Spleen (tissue), 11 donors: Measurements from ENCODE around the gene RCAN3. TPM values are rescaled to one million over a fixed set of nuclear protein-coding genes. Genes with fewer than 3 reads are reported as not detected.

Source experiments
- DNase-seq: peaks from one replicate; pipeline ENCODE4 v3.0.0-alpha.2; 2020
- H3K27ac ChIP-seq, 8 donors: fragments of 200-600 bp; sonication (generic) in 7 of 8; 1 replicate in 4 of 8; 2 replicates in 4 of 8; pipeline versions ENCODE4 v1.5.0 to v1.8.0; 2016 to 2021; ENCODE audit warnings: inconsistent platforms in 4 of 8, mild to moderate bottlenecking in 4 of 8, moderate library complexity in 1 of 8
- H3K27me3 ChIP-seq, 7 donors: fragments of 200-600 bp; sonication (generic) in 6 of 7; replicated peaks in 1 of 7; 1 replicate in 4 of 7; 2 replicates in 3 of 7; pipeline versions ENCODE4 v1.5.0 to v1.8.0; 2016 to 2021; ENCODE audit warnings: inconsistent platforms in 3 of 7, mild to moderate bottlenecking in 1 of 7
- H3K36me3 ChIP-seq, 6 donors: fragments of 200-600 bp; sonication (generic) in 5 of 6; 1 replicate in 4 of 6; 2 replicates in 2 of 6; pipeline versions ENCODE4 v1.5.0 to v1.8.0; 2016 to 2021; ENCODE audit warnings: inconsistent platforms in 2 of 6
- H3K4me1 ChIP-seq, 6 donors: fragments of 200-600 bp; sonication (generic) in 5 of 6; 1 replicate in 3 of 6; 2 replicates in 3 of 6; pipeline versions ENCODE4 v1.5.0 to v1.8.0; 2016 to 2021; ENCODE audit warnings: inconsistent platforms in 3 of 6
- H3K4me3 ChIP-seq, 8 donors: fragments of 200-600 bp; sonication (generic) in 7 of 8; 1 replicate in 4 of 8; 2 replicates in 4 of 8; pipeline versions ENCODE4 v1.5.0 to v1.8.0; 2016 to 2021; ENCODE audit warnings: inconsistent platforms in 4 of 8, mild to moderate bottlenecking in 4 of 8, moderate library complexity in 2 of 8
- H3K9me3 ChIP-seq, 8 donors: fragments of 200-600 bp; sonication (generic) in 7 of 8; 1 replicate in 4 of 8; 2 replicates in 4 of 8; pipeline versions ENCODE4 v1.5.0 to v1.8.0; 2016 to 2021; ENCODE audit warnings: inconsistent platforms in 4 of 8
- POLR2A ChIP-seq, 3 donors: fragments of 450-650 bp; IDR thresholded peaks; one replicate each; pipeline ENCODE4 v1.5.1; 2017; ENCODE audit warnings: antibody characterized with exemption in 3 of 3, mild to moderate bottlenecking in 1 of 3
- POLR2AphosphoS5 ChIP-seq, 3 donors: sonication (generic); formaldehyde crosslinking; IDR thresholded peaks; one replicate each; pipeline ENCODE4 v1.5.1; 2017; ENCODE audit warnings: antibody characterized with exemption in 3 of 3
- WGBS, 5 donors: extraction: QIAGEN DNeasy Blood & Tissue Kit in 3 of 5; methylation state at CpG; one replicate each; pipeline versions ENCODE4 v1.1.5 to v1.1.7; 2013 to 2018; 5-methylcytosine and 5-hydroxymethylcytosine counted together
- intact Hi-C: fragments of 100-400 bp; cut with DNase I; formaldehyde crosslinking; loops from one replicate; pipeline ENCODE4 v1.15.0; 2023; ENCODE audit warnings: low total_unique reads
- polyA plus RNA-seq, 3 donors: library from polyadenylated mRNA; stranded (reverse); fragments of 200-250 nt; gene quantifications; one replicate each; pipeline ENCODE4 v1.2.1, GENCODE V29; 2013
- total RNA-seq, 7 donors: library from RNA; depleted of rRNA in 3 of 7; stranded (reverse); fragments of >200 nt in 3 of 7; fragmentation: NEBNext Ultra II Directional in 4 of 7; extraction: Animal tissue kit (Norgen Biotek cat#: 25700) in 4 of 7; gene quantifications; one replicate each; pipeline versions ENCODE4 v1.1.0 to v1.2.1, GENCODE V29; 2016 to 2021
- TF ChIP-seq, protein P1 (sequence below), 11 experiments: fragments of 200-600 bp in 7 of 11; fragments of 450-650 bp in 4 of 11; sonication (generic) in 4 of 11; IDR thresholded peaks in 8 of 11; conservative IDR thresholded peaks in 3 of 11; 1 replicate in 7 of 11; 2 replicates in 4 of 11; pipeline versions ENCODE4 v1.4.0 to v1.8.0; 2016 to 2021; ENCODE audit warnings: antibody characterized with exemption in 11 of 11, inconsistent platforms in 4 of 11, mild to moderate bottlenecking in 1 of 11
- donor health status: healthy with polysubstance abuse.
- donor health status: DM: no; HTN: no; CAD: no; lungs with moderate emphysema.
- donor health status: DM: no; HTN: no; CAD: no.
- donor health status: Bipolar disorder and iron deficiency.
- donor health status: healthy.
- donor health status: DM: no; HTN: no; CAD: no.
- donor health status: DM: yes; HTN: yes; CAD: no.

RCAN3 gene
- total and polyA plus RNA-seq, 10 donors: 6.1 to 21.7 (median 16.5) TPM

DNA sequence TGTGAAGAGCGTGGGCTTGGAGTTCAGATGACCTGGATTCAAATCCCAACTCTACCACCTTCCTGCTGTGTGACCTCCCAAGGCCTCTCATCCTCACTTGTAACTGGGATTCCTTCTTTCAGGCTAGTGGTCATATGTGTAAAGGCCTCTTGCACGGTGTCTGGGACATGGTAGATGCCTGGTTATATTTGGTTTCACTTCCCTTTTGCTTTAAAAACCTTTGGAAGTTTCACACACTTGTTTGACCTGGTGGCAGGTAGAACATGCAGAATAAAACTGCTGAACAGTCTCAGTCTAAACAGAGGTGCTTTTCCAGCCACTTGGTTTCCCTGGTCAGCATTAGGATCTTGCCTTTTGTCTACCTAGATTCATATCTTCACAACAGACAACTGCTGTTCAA, 37.0 kb upstream of the RCAN3 start:
- intact Hi-C loops: no loop called here
- no peak for DNase-seq
- 47 to 85% (median 62%) methylated on average over 2 of the region's 2 CpGs for WGBS, 5 donors
- Histone ChIP-seq H3K27me3 (no peaks in the 10 kb centered on the region), H3K36me3 (peaks cover 0 to 93% (median 15%) of the 10 kb centered on the region in 6 donors), H3K9me3 (no peaks in the 10 kb centered on the region), H3K4me3 (no peak overlapping the region), H3K4me1 (peaks cover 0 to 19% (median 11%) of the 10 kb centered on the region in 6 donors), H3K27ac (peak overlapping the region in 3 of 8 donors; percentile 1 to 21 (median 10))
- no peak for TF ChIP-seq POLR2A (IDR thresholded peaks at IDR 0.05)
- no peak for TF ChIP-seq POLR2AphosphoS5 (IDR thresholded peaks at IDR 0.05)
- TF ChIP-seq, protein P1, sequence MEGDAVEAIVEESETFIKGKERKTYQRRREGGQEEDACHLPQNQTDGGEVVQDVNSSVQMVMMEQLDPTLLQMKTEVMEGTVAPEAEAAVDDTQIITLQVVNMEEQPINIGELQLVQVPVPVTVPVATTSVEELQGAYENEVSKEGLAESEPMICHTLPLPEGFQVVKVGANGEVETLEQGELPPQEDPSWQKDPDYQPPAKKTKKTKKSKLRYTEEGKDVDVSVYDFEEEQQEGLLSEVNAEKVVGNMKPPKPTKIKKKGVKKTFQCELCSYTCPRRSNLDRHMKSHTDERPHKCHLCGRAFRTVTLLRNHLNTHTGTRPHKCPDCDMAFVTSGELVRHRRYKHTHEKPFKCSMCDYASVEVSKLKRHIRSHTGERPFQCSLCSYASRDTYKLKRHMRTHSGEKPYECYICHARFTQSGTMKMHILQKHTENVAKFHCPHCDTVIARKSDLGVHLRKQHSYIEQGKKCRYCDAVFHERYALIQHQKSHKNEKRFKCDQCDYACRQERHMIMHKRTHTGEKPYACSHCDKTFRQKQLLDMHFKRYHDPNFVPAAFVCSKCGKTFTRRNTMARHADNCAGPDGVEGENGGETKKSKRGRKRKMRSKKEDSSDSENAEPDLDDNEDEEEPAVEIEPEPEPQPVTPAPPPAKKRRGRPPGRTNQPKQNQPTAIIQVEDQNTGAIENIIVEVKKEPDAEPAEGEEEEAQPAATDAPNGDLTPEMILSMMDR (IDR thresholded peaks at IDR 0.05 in 8 of 11, conservative IDR thresholded peaks at IDR 0.05 in 3 of 11): no peak

DNA sequence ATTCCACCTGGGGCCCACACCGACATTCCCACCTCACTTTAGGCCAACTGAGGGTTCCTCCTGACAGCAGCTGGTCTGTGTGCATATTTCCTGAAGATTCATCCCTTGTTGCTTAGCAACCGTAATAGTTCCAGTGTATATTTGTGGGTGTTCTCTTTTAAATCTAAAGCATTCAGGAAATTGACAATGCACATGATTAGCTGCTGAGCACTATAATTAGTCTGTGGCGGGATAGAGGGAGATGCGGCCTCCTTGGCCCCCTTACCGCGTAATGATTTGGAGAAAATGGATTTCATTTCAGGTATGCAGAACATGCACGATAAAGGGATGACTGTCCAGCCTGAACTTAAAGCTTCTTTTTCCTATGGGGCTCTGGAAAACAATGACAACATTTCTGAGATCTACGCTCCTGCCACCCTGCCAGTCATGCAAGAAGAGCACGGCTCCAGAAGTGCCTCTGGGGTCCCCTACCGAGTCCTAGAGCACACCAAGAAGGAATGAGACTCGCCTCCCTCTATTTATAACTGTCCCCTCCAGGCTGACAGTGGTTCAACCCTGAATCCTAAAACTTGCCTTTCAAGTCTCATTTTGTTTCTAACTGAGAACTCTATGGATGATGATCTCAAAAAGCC, 33.8 kb upstream of the RCAN3 start:
- intact Hi-C loops: no loop called here
- Histone ChIP-seq H3K27ac (no peak overlapping the region), H3K4me3 (no peak overlapping the region), H3K36me3 (peaks cover 0 to 64% (median 9%) of the 10 kb centered on the region in 6 donors), H3K4me1 (peaks cover 0 to 19% (median 11%) of the 10 kb centered on the region in 6 donors), H3K27me3 (no peaks in the 10 kb centered on the region), H3K9me3 (no peaks in the 10 kb centered on the region)
- DNase-seq: no peak
- TF ChIP-seq POLR2AphosphoS5 (IDR thresholded peaks at IDR 0.05) (no peak), POLR2A (IDR thresholded peaks at IDR 0.05) (no peak)
- TF ChIP-seq, protein P1 (IDR thresholded peaks at IDR 0.05 in 8 of 11, conservative IDR thresholded peaks at IDR 0.05 in 3 of 11): no peak
- WGBS, 5 donors: 91 to 94% (median 92%) methylated on average over 11 of the region's 11 CpGs

DNA sequence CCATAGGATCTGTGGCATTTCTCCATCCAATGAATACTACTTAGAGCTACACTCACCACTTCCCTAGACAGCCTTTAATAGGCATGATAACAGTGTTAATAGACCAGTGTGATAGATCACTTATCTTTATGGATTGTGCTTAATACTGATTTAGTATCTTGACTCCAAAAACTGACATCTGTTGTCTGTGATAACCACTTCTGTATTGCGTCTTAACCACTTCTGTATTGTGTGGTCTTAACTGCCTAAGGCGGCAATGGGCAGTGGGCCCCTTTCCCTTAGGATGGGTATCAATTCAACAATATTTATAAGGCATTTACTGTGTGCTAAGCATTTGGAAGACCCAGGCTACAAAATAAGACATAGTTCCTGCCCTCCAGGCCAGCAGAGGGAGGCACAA, 32.0 kb upstream of the RCAN3 start:
- DNase-seq: no peak
- H3K4me3 ChIP-seq: no peak overlapping the region
- H3K4me1 ChIP-seq: peaks cover 0 to 10% (median 6%) of the 10 kb centered on the region in 6 donors
- no peaks in the 10 kb centered on the region for H3K9me3 ChIP-seq
- no peak overlapping the region for H3K27ac ChIP-seq
- H3K27me3 ChIP-seq: no peaks in the 10 kb centered on the region
- TF ChIP-seq POLR2AphosphoS5 (IDR thresholded peaks at IDR 0.05) (no peak), POLR2A (IDR thresholded peaks at IDR 0.05) (no peak)
- TF ChIP-seq, protein P1 (IDR thresholded peaks at IDR 0.05 in 8 of 11, conservative IDR thresholded peaks at IDR 0.05 in 3 of 11): no peak
- peaks cover 0 to 51% (median 5%) of the 10 kb centered on the region in 6 donors for H3K36me3 ChIP-seq
- WGBS, 5 donors: 51 to 83% (median 80%) methylated on average over 2 of the region's 2 CpGs
- intact Hi-C loops: no loop called here

DNA sequence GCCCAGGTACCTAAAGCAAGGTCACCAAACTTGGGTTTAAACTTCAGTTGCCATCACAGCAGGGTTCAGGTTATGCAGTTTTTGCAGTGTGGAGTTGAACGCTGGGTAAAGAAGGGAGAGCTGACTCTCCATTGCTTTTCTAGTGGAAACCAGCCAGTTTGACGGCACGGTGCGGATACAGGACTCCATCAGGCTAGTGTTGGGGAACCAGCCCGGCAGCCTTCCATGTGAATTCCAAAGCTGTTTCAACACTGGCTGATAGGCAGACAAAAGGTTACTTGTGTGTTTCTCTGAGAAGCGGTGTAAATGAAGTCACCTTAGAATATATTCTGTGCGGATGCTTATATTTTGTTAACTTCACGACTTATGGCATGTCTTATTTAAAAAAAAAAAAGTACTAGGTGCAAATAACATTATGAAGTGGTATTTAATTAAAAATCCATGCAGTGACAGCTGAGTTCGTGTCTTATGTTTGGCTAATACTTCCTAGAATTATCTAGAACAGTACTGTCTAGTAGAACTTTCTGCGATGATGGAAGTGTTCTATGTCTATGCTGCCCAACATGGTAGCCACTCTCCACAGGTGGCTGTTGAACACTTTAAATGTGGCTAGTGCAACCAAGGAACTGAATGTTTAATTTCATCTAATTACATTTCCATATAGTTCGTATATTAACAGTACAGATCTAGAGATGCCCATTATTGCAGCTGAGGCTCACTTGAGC, 29.9 kb upstream of the RCAN3 start:
- H3K4me1 ChIP-seq: no peaks in the 10 kb centered on the region
- DNase-seq: no peak
- WGBS, 5 donors: 93 to 96% (median 94%) methylated on average over 11 of the region's 11 CpGs
- intact Hi-C loops: no loop called here
- H3K27me3 ChIP-seq: no peaks in the 10 kb centered on the region
- TF ChIP-seq POLR2AphosphoS5 (IDR thresholded peaks at IDR 0.05): no peak
- TF ChIP-seq POLR2A (IDR thresholded peaks at IDR 0.05): no peak
- TF ChIP-seq, protein P1 (IDR thresholded peaks at IDR 0.05 in 8 of 11, conservative IDR thresholded peaks at IDR 0.05 in 3 of 11): no peak
- H3K27ac ChIP-seq: no peak overlapping the region
- no peaks in the 10 kb centered on the region for H3K9me3 ChIP-seq
- H3K4me3 ChIP-seq: no peak overlapping the region
- peaks cover 0 to 37% (median 2%) of the 10 kb centered on the region in 6 donors for H3K36me3 ChIP-seq
